K562 (cell line): ENCODE results near the gene ST3GAL3. TPM values are rescaled to one million over a fixed set of nuclear protein-coding genes. Genes with fewer than 3 reads are reported as not detected.

Source experiments
- ARID4B ChIP-seq: sonication (generic); formaldehyde crosslinking; IDR thresholded peaks from 2 replicates; pipeline ENCODE4 v1.8.0; 2022; ENCODE audit warnings: mild to moderate bottlenecking, missing genetic modification reagents
- BRD4 ChIP-seq: fragments of 200-600 bp; sonication (generic); IDR thresholded peaks from 2 replicates; pipeline ENCODE4 v1.6.1; 2017; ENCODE audit warnings: inconsistent platforms
- EHMT2 ChIP-seq: fragments of 450-650 bp; IDR thresholded peaks from 2 replicates; pipeline ENCODE4 v1.6.1; 2018; ENCODE audit warnings: antibody characterized with exemption
- PBX2 ChIP-seq, 2 experiments: IDR thresholded peaks in 1 of 2; conservative IDR thresholded peaks in 1 of 2; 2 replicates each; pipeline ENCODE4 v1.6.1; 2016; ENCODE audit warnings: low read depth in 2 of 2, mild to moderate bottlenecking in 1 of 2, missing compliant biosample characterization in 1 of 2, missing genetic modification characterization in 1 of 2, moderate library complexity in 1 of 2
- POLR2AphosphoS5 ChIP-seq: IDR thresholded peaks from 2 replicates; pipeline ENCODE4 v1.6.1; 2011; ENCODE audit warnings: mild to moderate bottlenecking, low read depth, low read length, moderate library complexity; ENCODE audit not compliant: control insufficient read depth, insufficient read depth
- SMAD3 ChIP-seq: fragments of 450-650 bp; formaldehyde crosslinking; conservative IDR thresholded peaks from 2 replicates; pipeline ENCODE4 v1.4.0; 2020; ENCODE audit warnings: mild to moderate bottlenecking
- ZBTB26 ChIP-seq: fragments of 450-650 bp; formaldehyde crosslinking; IDR thresholded peaks from 2 replicates; pipeline ENCODE4 v1.4.0; 2022; ENCODE audit warnings: missing genetic modification characterization
- polyA plus RNA-seq, 8 experiments: library from polyadenylated mRNA; depleted of rRNA in 4 of 8; stranded (reverse) in 5 of 8; unstranded in 3 of 8; fragments of >200 nt; fragmentation: Nextera tagmentation in 2 of 8; fragmentation: Illumina TruSeq in 1 of 8; extraction: Ambion mirVana in 2 of 8; extraction: Trizol in 1 of 8; gene quantifications; 2 replicates each; pipeline versions ENCODE4 v1.2.1 to v1.2.3, GENCODE V29; 2011 to 2014; ENCODE audit warnings: inconsistent platforms in 1 of 8, missing spikeins in 1 of 8
- total RNA-seq, 7 experiments: library from RNA; depleted of rRNA in 6 of 7; stranded (reverse); fragments of >200 nt in 6 of 7; fragmentation: Illumina TruSeq in 2 of 7; extraction: Trizol in 2 of 7; gene quantifications; 2 replicates each; pipeline versions ENCODE4 v1.2.1 to v1.2.3, GENCODE V29; 2011 to 2021; ENCODE audit warnings: low replicate concordance in 1 of 7
- TF ChIP-seq, protein P1 (sequence below), 3 experiments: fragments of 200-800 bp in 1 of 3; fragments of 250-450 bp in 1 of 3; fragments of 450-650 bp in 1 of 3; sonication (Bioruptor Pico) in 1 of 3; sonication (Bioruptor generic) in 1 of 3; formaldehyde crosslinking in 1 of 3; IDR thresholded peaks; 2 replicates each; pipeline versions ENCODE4 v1.6.1 to v1.8.0; 2016 to 2022; ENCODE audit warnings: mild to moderate bottlenecking in 2 of 3, missing genetic modification characterization in 2 of 3, missing compliant biosample characterization in 1 of 3, moderate library complexity in 1 of 3
- TF ChIP-seq, protein P2 (sequence below), 2 experiments: IDR thresholded peaks; 2 replicates each; pipeline ENCODE4 v1.6.1; 2012; ENCODE audit warnings: improper control_type of control experiment in 2 of 2, low read depth in 2 of 2, low read length in 2 of 2, borderline replicate concordance in 1 of 2

The ST3GAL3 gene
- total and polyA plus RNA-seq, 9 of the 15 experiments (the other 6 are each of a cell fraction or from before 2014, with no cell fraction given): 1.2 to 18.9 (median 11.0) TPM

- TF ChIP-seq, protein P1, sequence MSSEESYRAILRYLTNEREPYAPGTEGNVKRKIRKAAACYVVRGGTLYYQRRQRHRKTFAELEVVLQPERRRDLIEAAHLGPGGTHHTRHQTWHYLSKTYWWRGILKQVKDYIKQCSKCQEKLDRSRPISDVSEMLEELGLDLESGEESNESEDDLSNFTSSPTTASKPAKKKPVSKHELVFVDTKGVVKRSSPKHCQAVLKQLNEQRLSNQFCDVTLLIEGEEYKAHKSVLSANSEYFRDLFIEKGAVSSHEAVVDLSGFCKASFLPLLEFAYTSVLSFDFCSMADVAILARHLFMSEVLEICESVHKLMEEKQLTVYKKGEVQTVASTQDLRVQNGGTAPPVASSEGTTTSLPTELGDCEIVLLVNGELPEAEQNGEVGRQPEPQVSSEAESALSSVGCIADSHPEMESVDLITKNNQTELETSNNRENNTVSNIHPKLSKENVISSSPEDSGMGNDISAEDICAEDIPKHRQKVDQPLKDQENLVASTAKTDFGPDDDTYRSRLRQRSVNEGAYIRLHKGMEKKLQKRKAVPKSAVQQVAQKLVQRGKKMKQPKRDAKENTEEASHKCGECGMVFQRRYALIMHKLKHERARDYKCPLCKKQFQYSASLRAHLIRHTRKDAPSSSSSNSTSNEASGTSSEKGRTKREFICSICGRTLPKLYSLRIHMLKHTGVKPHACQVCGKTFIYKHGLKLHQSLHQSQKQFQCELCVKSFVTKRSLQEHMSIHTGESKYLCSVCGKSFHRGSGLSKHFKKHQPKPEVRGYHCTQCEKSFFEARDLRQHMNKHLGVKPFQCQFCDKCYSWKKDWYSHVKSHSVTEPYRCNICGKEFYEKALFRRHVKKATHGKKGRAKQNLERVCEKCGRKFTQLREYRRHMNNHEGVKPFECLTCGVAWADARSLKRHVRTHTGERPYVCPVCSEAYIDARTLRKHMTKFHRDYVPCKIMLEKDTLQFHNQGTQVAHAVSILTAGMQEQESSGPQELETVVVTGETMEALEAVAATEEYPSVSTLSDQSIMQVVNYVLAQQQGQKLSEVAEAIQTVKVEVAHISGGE (CRISPR knock-in tag; IDR thresholded peaks at IDR 0.05): peak in 1 of 3 experiments; percentile 80; a peak in 2 of 6 replicates
- peak; percentile 59; the same call in 1 of the 2 replicates for TF ChIP-seq POLR2AphosphoS5
- TF ChIP-seq, protein P2, sequence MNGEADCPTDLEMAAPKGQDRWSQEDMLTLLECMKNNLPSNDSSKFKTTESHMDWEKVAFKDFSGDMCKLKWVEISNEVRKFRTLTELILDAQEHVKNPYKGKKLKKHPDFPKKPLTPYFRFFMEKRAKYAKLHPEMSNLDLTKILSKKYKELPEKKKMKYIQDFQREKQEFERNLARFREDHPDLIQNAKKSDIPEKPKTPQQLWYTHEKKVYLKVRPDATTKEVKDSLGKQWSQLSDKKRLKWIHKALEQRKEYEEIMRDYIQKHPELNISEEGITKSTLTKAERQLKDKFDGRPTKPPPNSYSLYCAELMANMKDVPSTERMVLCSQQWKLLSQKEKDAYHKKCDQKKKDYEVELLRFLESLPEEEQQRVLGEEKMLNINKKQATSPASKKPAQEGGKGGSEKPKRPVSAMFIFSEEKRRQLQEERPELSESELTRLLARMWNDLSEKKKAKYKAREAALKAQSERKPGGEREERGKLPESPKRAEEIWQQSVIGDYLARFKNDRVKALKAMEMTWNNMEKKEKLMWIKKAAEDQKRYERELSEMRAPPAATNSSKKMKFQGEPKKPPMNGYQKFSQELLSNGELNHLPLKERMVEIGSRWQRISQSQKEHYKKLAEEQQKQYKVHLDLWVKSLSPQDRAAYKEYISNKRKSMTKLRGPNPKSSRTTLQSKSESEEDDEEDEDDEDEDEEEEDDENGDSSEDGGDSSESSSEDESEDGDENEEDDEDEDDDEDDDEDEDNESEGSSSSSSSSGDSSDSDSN (IDR thresholded peaks at IDR 0.05; ENCODE audit: borderline replicate concordance in 1 of 2, low read depth in 2 of 2, low read length in 2 of 2): peak; percentile 73 to 77; a peak in 3 of 4 replicates
- peak; percentile 96 for TF ChIP-seq EHMT2
- TF ChIP-seq PBX2 (CRISPR knock-in tag; IDR thresholded peaks at IDR 0.05; ENCODE audit: low read depth): peak; percentile 43; the same call in 1 of the 2 replicates
- peak; percentile 28; the same call in 1 of the 2 replicates for TF ChIP-seq PBX2 (tag; conservative IDR thresholded peaks at IDR 0.05; ENCODE audit: low read depth)
- peak; percentile 73 for TF ChIP-seq SMAD3
- TF ChIP-seq ARID4B (CRISPR knock-in tag): peak; percentile 99
- no peak for TF ChIP-seq BRD4
- no peak for TF ChIP-seq ZBTB26
Measured at GRCh38 chr1:43946236-43947060, 239.1 kb downstream of the ST3GAL3 start, which contains the start of gene IPO13 (continued).
